ENCODE measurements around the gene PPP2R5C.

Gene PPP2R5C

GRCh38 chr14:101894365-101895081, 133.0 kb downstream of the PPP2R5C start:
- DNase-seq: no peak

DNA sequence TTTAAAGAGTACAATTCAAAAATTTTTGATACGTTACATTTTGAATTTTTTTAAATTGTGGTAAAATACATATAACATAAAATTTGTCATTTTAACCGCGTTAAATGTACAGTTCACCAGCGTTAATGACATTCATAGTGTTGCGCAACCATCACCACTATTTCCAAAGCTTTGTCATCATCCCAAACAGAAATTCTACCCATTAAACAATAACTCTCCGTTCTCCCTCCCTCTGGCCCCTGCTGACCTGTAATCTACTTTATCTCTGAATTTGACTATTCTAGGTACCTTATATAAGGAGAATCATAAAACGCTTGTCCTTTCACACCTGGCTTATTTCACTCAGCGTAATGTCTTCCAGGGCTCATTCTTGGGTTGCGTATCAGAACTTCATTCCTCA, 133.7 kb downstream of the PPP2R5C start:
- no peak for DNase-seq

DNA sequence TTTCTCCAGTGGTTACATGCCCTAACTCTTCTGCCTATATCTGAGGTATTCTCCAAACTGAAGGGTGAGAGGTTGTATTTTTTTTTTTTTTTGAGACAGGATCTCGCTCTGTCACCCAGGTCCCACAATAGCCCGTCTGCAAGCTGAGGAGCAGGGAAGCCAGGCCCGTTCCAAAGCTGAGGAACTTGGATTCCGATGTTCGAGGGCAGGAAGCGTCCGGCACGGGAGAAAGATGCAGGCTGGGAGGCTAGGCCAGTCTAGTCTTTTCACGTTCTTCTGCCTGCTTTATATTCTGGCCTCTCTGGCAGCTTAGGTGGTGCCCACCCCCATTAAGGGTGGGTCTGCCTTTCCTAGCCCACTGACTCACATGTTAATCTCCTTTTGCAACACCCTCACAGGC, 135.8 kb downstream of the PPP2R5C start:
- DNase-seq: no peak

DNA sequence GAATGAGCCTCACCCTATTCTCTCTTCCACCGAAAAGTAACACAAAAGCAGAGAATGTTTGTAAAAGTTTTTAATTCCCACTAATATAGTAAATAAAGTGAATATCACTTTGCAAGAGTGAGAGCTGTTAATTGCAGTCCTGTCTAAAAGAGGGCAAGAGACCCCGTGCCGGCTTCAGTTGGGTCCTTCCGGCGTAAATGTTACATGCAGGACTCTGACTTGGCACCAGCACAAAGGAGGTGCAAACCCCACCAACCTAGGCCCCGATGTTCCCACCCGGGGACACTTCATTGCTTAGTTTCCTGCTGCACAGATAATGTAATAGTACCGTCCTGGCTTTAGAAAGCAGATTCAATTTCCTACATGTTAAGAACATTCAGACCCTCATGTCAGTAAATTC, 136.9 kb downstream of the PPP2R5C start:
- no peak for DNase-seq

DNA sequence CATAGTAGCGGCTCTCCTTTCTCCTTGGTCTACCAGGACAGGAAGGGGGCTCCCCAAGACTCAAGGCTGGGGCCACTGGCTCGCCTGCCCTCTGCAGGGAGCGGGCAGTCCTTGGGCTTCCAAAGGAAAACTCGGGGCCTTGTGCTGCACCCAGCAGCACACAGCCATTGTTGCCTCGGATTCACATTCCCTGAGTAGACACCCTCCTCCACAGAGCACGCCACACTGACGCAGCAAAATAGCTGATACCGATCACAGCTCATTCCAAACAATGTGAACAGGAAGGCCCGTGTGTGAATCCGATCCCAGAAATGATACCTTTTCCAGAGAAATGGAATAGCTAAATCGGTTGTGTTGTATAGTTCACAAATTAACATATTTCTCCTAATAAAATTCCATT, 137.8 kb downstream of the PPP2R5C start:
- no peak for DNase-seq

- DNase-seq: no peak
Observed at GRCh38 chr14:101900253-101900652, 138.7 kb downstream of the PPP2R5C start.

DNA sequence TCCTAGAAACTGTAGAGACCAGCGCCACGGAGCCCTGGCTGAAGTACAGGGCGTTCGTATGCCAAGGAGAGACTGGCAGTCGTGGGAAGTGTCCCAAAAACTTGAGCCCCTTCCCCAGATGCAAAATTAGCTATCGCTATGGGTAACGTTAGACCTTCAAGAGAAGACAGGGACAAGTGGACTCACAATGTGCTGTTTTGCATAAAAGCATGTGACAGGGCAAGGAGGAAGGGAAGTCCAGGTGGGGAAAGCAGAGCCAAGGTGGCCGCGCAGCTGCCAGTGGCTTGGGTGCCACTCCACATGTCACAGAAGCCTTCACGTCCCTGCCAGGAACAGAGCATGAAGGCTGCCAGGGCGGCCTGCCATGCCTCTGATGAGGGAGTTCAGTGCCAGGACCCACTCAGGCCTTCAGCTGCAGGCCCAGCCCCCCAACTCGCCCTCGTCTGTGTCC, 141.6 kb downstream of the PPP2R5C start:
- no peak for DNase-seq

- no peak for DNase-seq
Observed at GRCh38 chr14:101905614-101906013, 144.1 kb downstream of the PPP2R5C start.

DNA sequence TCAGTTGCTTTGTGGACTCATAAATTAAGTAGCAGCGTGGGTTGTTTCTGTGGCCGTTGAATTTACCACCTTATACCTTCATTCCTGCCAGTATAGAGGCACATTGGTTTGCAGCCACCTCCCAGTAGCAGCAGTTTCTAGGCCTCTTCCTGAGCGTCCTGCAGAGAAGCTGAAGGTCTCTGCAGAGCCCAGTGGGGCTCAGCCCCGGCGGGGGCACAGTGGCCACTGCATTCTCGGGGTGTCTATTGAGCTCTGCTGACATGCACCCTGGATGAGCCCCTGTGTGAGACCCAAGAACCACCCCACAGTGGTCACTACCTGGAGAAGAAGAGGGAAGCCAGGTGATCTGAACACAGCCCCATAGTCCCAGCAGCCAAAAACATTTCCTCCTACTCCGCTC, 145.1 kb downstream of the PPP2R5C start:
- no peak for DNase-seq

DNA sequence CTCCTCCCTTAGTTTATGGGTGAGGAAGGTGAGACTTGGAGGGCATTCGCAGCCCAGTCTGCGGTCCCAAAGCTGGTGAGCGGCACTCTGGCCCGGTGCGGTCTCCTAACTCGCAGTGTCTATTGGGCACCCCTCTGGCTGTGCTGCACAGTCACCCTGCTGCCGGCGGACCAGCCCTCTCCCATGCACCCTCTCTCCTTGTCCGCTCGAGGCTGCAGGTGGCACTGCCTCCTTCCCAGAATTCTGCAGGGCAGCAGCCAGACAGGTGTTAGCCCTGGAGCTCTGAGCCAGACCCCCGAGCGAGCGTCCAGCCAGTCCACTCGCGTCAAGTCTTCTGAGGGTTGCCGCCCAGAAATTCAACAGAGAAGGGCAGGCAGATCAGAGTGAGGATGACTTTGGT, 146.1 kb downstream of the PPP2R5C start:
- DNase-seq: no peak

DNA sequence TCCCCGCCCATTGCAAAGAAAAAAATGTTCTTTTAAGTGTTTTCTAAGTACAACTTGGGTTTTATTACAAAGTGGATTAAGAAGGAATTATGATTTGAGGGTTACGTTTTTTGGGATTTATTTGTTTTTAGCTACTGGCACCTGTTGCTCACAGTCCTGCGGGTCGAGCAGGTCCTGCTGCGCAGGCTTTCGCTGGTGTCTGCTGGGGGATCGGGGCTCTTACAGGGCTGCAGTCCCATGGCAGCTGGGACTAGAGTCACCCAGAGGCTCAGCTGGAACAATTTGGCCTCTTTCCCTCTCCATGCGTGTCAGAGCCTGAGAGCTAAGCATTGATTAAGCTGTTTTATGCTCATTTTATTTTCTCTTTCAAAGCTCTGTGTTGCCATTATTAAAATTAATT, 147.3 kb downstream of the PPP2R5C start:
- DNase-seq: no peak

- no peak for DNase-seq
Observed at GRCh38 chr14:101909371-101910096, 148.0 kb downstream of the PPP2R5C start.

GRCh38 chr14:101912841-101913240, 151.3 kb downstream of the PPP2R5C start:
- DNase-seq: peak; percentile 30

- peak; percentile 32 for DNase-seq
Observed at GRCh38 chr14:101914083-101914482, 152.6 kb downstream of the PPP2R5C start.

DNA sequence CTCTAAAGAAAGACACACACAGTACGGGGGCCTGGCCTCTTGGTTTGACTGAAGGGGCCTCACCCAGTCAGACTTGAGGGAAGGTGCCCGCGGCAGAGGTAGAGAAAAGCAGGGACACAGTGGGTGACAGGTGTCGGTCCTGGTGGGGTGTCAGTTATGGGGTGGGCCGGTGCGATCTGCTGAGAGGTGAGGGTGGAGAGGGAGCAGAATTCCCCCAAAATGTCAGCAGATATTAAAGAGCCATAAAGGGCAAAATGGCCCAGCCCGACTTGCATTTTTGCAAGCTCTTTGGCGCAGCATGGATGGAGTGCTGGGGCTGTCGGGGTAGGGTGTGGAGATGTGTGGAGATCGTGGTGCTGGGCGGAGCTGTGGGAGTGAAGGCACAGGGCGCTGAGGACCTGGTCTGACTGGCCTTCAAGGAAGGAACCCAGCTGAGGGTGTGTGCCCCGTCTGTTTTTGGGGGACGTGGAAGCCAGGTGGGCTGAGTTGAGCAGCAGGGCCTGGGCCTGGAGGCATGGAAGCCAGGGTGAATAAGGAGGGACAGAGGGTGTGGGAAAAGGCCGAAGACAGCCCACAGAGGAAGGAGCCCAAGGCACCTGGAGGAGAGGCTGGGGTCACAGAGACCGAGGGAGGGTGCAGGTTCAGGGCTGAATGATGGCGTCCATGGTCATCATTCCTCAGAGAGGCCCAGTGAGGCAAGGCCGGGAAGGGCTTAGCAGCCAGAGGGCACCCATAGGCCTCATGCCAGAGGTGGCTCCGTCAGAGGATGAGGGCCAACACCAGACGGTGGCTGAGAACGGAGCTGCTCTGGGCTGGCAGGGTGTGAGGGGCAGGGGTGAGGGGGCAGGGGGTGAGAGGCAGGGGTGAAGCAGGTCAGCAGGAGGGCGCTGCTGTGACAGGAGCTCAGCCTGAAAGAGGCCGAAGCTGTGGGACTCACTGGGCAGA, 154.6 kb downstream of the PPP2R5C start:
- DNase-seq: no peak

DNA sequence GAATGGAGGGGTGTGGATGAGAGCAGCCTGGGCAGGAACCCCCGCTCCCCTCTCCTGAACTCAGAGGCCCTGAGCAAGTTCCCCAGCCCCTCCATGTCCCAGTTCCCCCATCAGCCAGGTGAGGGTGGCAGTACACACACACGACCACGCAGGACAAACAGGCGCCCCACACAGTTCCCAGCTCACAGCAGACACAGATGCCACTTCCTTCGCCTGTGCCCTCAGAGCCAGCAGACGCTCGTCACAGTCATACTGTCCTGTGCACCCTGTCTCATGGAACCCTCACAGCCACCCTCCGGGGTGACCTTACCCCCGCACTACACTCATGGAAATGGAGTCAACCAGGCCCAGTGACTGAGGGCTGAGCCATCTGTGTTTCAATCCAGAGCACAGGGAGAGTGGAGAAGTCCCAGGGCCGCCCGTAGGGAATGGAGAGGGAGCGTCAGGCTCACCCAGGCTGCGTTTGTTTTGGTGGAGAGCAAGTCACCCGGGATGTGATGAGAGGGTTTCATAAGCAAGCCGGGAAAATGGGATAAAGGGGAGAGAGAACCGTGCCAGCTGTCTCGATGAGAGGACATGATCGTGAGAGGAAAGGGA, 155.4 kb downstream of the PPP2R5C start:
- no peak for DNase-seq

- DNase-seq: no peak
Observed at GRCh38 chr14:101917413-101918017, 156.0 kb downstream of the PPP2R5C start.

DNA sequence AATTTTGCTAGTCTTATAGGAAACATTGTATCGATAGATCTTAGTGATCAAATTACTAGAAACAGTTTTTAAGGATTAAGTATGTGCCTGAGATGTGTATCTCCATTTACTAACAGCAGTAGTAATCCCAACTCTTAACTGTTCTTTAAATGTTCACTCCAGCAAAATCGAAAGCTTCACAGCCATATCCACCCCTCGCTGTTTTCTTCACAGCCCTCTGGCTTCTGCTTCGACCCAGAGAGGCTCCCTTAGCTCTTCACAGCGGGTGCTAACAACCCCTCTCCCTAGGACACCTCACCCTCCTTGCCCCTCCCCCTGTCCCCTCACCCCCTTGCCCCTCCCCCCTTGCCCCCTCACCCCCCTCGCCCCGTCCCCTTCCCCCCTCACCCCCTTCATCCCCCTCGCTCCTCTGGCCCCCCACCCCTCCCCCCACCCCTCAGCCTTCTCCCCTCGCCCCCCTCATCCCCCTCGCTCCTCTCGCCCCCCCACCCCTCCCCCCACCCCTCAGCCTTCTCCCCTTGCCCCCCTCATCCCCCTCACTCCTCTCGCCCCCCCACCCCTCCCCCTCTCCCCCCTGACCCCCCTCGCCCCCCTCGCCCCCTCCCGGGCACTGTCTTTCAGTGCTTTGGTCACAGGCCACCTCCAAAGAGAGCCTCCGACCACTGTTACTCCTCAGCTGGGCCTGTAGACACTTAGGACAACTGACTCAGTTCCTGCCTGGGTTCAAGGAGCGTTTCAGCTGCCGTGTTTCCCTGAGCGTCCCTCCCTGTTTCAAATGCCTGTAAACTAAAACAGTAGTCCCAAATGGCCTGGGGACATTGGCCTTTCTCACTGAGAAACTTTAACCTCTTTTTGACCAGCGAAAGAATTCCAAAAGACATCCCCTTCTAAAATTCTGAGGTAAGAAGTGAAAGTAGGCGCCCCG, 156.8 kb downstream of the PPP2R5C start:
- DNase-seq: no peak

GRCh38 chr14:101920271-101920670, 158.8 kb downstream of the PPP2R5C start:
- DNase-seq: no peak

DNA sequence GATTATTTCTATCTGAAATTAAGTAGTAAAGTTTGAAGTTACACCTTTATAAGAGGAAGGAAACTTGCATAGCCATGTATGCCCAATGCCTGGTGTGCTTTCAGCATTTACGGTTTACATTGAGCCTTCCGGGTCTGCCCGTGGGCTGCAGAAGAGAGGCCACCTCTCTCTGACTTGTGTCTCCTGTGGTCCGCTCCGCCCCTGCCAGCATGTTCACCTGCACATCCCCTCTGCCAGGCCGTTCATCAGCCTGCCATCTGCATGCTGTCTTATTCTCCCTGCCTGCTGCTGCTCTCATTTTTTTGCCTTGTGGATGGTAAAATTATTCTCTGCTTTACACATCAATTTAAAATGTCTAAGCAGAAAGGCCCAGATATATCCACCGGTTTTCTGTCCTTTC, 161.4 kb downstream of the PPP2R5C start:
- DNase-seq: no peak

- DNase-seq: no peak
Observed at GRCh38 chr14:101925152-101925551, 163.6 kb downstream of the PPP2R5C start.
